HUES6 (cell line): ENCODE measurements around the gene ZNF527.

Experiments
- H3K27ac ChIP-seq: 2 replicates; pipeline ENCODE4 v1.7.0; 2013; ENCODE audit warnings: low read depth, mild to moderate bottlenecking, low read length, inconsistent platforms
- H3K27me3 ChIP-seq: 2 replicates; pipeline ENCODE4 v1.6.1; 2013; ENCODE audit warnings: low read length; ENCODE audit not compliant: control insufficient read depth, insufficient read depth
- H3K36me3 ChIP-seq: 2 replicates; pipeline ENCODE4 v1.6.1; 2013; ENCODE audit warnings: low read length; ENCODE audit not compliant: control insufficient read depth, insufficient read depth
- H3K4me1 ChIP-seq: 2 replicates; pipeline ENCODE4 v1.6.1; 2013; ENCODE audit warnings: low read length; ENCODE audit not compliant: control insufficient read depth, insufficient read depth
- H3K4me3 ChIP-seq: 2 replicates; pipeline ENCODE4 v1.5.1; 2013; ENCODE audit warnings: low read depth, low read length
- H3K9ac ChIP-seq: one replicate; pipeline ENCODE4 v1.6.1; 2013; ENCODE audit warnings: mild to moderate bottlenecking, low read length
- H3K9me3 ChIP-seq: 2 replicates; pipeline ENCODE4 v1.6.1; 2013; ENCODE audit warnings: low read depth, low read length; ENCODE audit not compliant: control insufficient read depth, insufficient read depth

The ZNF527 gene

DNA sequence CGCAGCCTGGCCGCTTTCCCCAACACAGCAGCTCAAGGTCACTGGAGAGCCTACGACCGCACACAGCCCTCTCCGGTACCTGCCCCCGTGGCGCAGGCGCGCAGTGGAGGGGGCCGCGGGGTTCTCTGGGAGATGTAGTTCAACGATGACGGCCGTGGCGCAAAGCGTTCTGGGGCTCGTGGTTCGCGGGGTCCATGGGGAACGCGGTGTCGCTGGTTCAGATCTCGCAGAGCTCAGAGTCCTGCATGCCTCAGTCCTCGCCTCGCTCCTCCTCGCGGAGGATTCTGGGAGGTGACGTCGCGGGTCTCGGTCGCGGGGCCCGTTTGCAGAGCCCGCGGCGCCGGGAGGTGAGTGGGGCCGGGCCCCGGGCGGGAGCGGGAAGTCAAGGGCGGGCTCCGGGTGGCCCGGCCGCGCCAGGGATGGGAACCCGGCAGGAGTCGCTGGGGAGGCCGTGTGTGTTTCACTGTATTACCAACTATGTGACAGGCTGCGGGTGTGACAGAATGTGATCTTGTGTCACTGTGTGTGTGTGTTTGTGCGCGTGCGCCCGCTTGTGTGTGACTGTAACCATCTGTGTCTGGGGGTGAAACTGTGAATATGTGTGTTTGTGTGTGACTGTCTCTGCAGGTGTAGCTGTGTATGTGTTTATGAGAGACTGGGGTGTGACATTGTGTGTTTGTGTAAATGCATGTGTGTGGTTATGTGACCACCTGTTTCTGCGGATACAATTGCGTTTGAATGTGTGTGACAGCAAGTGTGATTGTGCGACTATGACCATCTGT is at the start of gene ZNF527:
TSS of gene ZNF527 (plus strand) at position 220 of the 782 bp plus-strand sequence. CDS start 3,100 bp downstream, outside the sequence.
- Histone ChIP-seq H3K9me3 (peaks cover 5% of the 10 kb centered on the region; the same call in 1 of the 2 replicates), H3K4me1 (0 out of 2 replicates have a peak, but pooled peaks cover 3% of the 10 kb centered on the region), H3K27me3 (no peaks in the 10 kb centered on the region), H3K4me3 (peak within 1 kb of the TSS; percentile 84), H3K27ac (no peak within 1 kb of the TSS), H3K36me3 (peaks cover 16% of the 10 kb centered on the region), H3K9ac (peak within 1 kb of the TSS; percentile 74)

GRCh38 chr19:37329686-37330085 is 41.2 kb upstream of the ZNF527 start:
- Histone ChIP-seq H3K9me3 (no peaks in the 10 kb centered on the region), H3K9ac (no peak overlapping the region), H3K4me1 (peaks cover 21% of the 10 kb centered on the region), H3K27ac (no peak overlapping the region), H3K27me3 (no peaks in the 10 kb centered on the region), H3K36me3 (peaks cover 64% of the 10 kb centered on the region), H3K4me3 (no peak overlapping the region)

GRCh38 chr19:37332839-37333238 is 38.1 kb upstream of the ZNF527 start:
- peaks cover 29% of the 10 kb centered on the region for H3K4me1 ChIP-seq
- H3K27me3 ChIP-seq, result no peaks in the 10 kb centered on the region
- H3K9ac ChIP-seq, result peak overlapping the region; percentile 56
- no peak overlapping the region for H3K4me3 ChIP-seq
- peak overlapping the region; percentile 81; the same call in 1 of the 2 replicates for H3K27ac ChIP-seq
- H3K9me3 ChIP-seq, result no peaks in the 10 kb centered on the region
- peaks cover 47% of the 10 kb centered on the region for H3K36me3 ChIP-seq

- peak overlapping the region; percentile 81; the same call in 1 of the 2 replicates for H3K27ac ChIP-seq
- H3K27me3 ChIP-seq, result no peaks in the 10 kb centered on the region
- no peak overlapping the region for H3K4me3 ChIP-seq
- H3K9me3 ChIP-seq, result no peaks in the 10 kb centered on the region
- peaks cover 29% of the 10 kb centered on the region for H3K4me1 ChIP-seq
- peaks cover 43% of the 10 kb centered on the region for H3K36me3 ChIP-seq
- H3K9ac ChIP-seq, result peak overlapping the region; percentile 56
Measured at GRCh38 chr19:37333457-37333856, 37.4 kb upstream of the ZNF527 start.

DNA sequence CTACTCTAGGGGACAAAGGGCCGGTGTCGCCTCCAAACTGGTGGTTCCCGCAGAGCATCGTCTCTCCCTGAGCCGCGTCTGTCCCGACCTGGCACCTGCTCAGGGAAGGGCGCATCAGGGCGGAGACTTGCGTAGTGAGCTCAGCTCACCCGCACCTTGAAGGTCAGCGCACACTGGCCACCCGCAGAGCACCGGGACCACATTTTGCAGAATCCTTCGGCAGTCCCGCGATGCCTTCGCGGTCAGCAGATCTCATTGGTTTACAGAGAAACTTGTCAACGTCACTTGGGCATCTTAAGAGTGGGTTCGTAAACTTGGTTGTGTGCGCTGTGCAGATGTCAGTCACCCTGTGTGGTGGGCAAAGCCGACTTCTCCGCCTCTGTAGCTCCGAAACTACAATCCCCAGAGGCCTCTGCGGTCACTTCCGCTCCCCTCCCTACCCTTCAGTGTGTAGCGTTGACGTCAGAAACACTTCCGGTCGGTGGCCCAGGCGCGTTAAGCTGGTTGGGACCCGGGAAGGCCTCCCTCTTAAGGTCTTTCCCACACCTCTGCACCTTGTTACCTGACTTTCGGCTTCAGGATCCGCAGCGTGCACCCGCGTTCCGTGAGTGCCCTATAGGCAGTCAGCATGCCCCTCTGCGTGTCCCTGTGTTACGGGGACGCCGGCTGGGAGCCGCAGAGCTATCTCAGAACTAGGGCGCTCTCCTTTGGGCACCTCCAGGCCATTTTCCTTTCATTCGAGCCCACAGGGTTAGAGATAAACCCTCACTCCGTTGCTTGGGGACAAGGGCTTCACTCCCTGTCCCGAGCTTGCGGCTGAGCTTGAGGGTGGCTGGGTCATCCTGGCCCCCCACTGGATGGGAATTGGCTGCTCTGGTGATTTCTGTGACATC is 36.5 kb upstream of the ZNF527 start:
- H3K27ac ChIP-seq, result peak overlapping the region; percentile 69

GRCh38 chr19:37342753-37343152 is 28.1 kb upstream of the ZNF527 start:
- H3K9me3 ChIP-seq, result no peaks in the 10 kb centered on the region
- H3K36me3 ChIP-seq, result peaks cover 63% of the 10 kb centered on the region
- H3K9ac ChIP-seq, result no peak overlapping the region

More for the DNA sequence above, 36.5 kb upstream of the ZNF527 start:
- Histone ChIP-seq H3K27me3 (no peaks in the 10 kb centered on the region), H3K4me3 (peak overlapping the region; percentile 76), H3K36me3 (peaks cover 33% of the 10 kb centered on the region), H3K9ac (peak overlapping the region; percentile 90), H3K4me1 (peaks cover 29% of the 10 kb centered on the region), H3K9me3 (no peaks in the 10 kb centered on the region)

GRCh38 chr19:37346091-37346490 is 24.8 kb upstream of the ZNF527 start:
- H3K36me3 ChIP-seq, result peaks cover 79% of the 10 kb centered on the region
- no peaks in the 10 kb centered on the region for H3K27me3 ChIP-seq
- H3K4me3 ChIP-seq, result no peak overlapping the region

More at GRCh38 chr19:37342753-37343152, 28.1 kb upstream of the ZNF527 start:
- H3K4me1 ChIP-seq, result no peaks in the 10 kb centered on the region
- no peaks in the 10 kb centered on the region for H3K27me3 ChIP-seq
- H3K27ac ChIP-seq, result no peak overlapping the region
- H3K4me3 ChIP-seq, result no peak overlapping the region

GRCh38 chr19:37348060-37348459 is 22.8 kb upstream of the ZNF527 start:
- H3K9me3 ChIP-seq, result no peaks in the 10 kb centered on the region
- no peaks in the 10 kb centered on the region for H3K27me3 ChIP-seq
- H3K4me1 ChIP-seq, result no peaks in the 10 kb centered on the region
- no peak overlapping the region for H3K9ac ChIP-seq
- no peak overlapping the region for H3K4me3 ChIP-seq
- H3K36me3 ChIP-seq, result peaks cover 81% of the 10 kb centered on the region
- H3K27ac ChIP-seq, result no peak overlapping the region

More at GRCh38 chr19:37346091-37346490, 24.8 kb upstream of the ZNF527 start:
- Histone ChIP-seq H3K9me3 (no peaks in the 10 kb centered on the region), H3K27ac (no peak overlapping the region), H3K4me1 (no peaks in the 10 kb centered on the region), H3K9ac (no peak overlapping the region)

GRCh38 chr19:37353968-37354367 is 16.9 kb upstream of the ZNF527 start:
- Histone ChIP-seq H3K9ac (no peak overlapping the region), H3K36me3 (peaks cover 59% of the 10 kb centered on the region), H3K4me1 (no peaks in the 10 kb centered on the region), H3K9me3 (no peaks in the 10 kb centered on the region; the same call in 1 of the 2 replicates), H3K4me3 (no peak overlapping the region), H3K27ac (no peak overlapping the region), H3K27me3 (no peaks in the 10 kb centered on the region)

GRCh38 chr19:37355901-37356300 is 15.0 kb upstream of the ZNF527 start:
- no peaks in the 10 kb centered on the region for H3K27me3 ChIP-seq
- H3K27ac ChIP-seq, result no peak overlapping the region
- no peak overlapping the region for H3K9ac ChIP-seq
- H3K9me3 ChIP-seq, result no peaks in the 10 kb centered on the region; the same call in 1 of the 2 replicates
- H3K4me1 ChIP-seq, result no peaks in the 10 kb centered on the region
- H3K36me3 ChIP-seq, result peaks cover 61% of the 10 kb centered on the region
- no peak overlapping the region for H3K4me3 ChIP-seq
